ENCODE measurements around the gene IL16.

GRCh38 chr15:81330366-81331090, 133.8 kb downstream of the IL16 start:
- TF ChIP-seq TAF1 (IDR thresholded peaks at IDR 0.05; ENCODE audit: borderline replicate concordance, insufficient read depth, low read length) (no peak), REST (IDR thresholded peaks at IDR 0.05; ENCODE audit: insufficient read depth in 1 of 2, low read depth in 2 of 2, low read length in 2 of 2) (no peak), POLR2AphosphoS5 (IDR thresholded peaks at IDR 0.05; ENCODE audit: low read depth, low read length) (no peak)
